Measurements from ENCODE around the gene KLF3.
A peak's percentile ranks its signal among the peaks of the same experiment; 100 is the strongest.

Gene KLF3

GRCh38 chr4:38695809-38696208 lies 31.8 kb downstream of the KLF3 start:
- DNase-seq (ENCODE audit: low read depth in 2 of 2), result no peak

GRCh38 chr4:38696697-38697096 lies 32.7 kb downstream of the KLF3 start:
- DNase-seq (ENCODE audit: low read depth in 2 of 2), result no peak

GRCh38 chr4:38698176-38698575 lies 34.2 kb downstream of the KLF3 start:
- DNase-seq (ENCODE audit: low read depth in 2 of 2), result no peak

GRCh38 chr4:38699112-38699511 lies 35.1 kb downstream of the KLF3 start:
- no peak for DNase-seq (ENCODE audit: low read depth in 2 of 2)

- DNase-seq (ENCODE audit: low read depth in 2 of 2), result no peak
These were observed 39.6 kb downstream of the KLF3 start for GRCh38 chr4:38703635-38704034.

GRCh38 chr4:38704622-38705154 lies 40.7 kb downstream of the KLF3 start:
- no peak for DNase-seq (ENCODE audit: low read depth in 2 of 2)

GRCh38 chr4:38706301-38706700 lies 42.3 kb downstream of the KLF3 start:
- no peak for DNase-seq (ENCODE audit: low read depth in 2 of 2)

GRCh38 chr4:38710053-38710452 lies 46.1 kb downstream of the KLF3 start:
- no peak for DNase-seq (ENCODE audit: low read depth in 2 of 2)

GRCh38 chr4:38711066-38711465 lies 47.1 kb downstream of the KLF3 start:
- no peak for DNase-seq (ENCODE audit: low read depth in 2 of 2)

GRCh38 chr4:38715050-38715449 lies 51.1 kb downstream of the KLF3 start:
- DNase-seq (ENCODE audit: low read depth in 2 of 2), result no peak

- no peak for DNase-seq (ENCODE audit: low read depth in 2 of 2)
These were observed 52.3 kb downstream of the KLF3 start for GRCh38 chr4:38716256-38716655.

GRCh38 chr4:38717604-38718003 lies 53.6 kb downstream of the KLF3 start:
- DNase-seq (ENCODE audit: low read depth in 2 of 2), result no peak

- no peak for DNase-seq (ENCODE audit: low read depth in 2 of 2)
These were observed 59.1 kb downstream of the KLF3 start for GRCh38 chr4:38723114-38723513.

GRCh38 chr4:38723726-38724474 lies 59.9 kb downstream of the KLF3 start:
- no peak for DNase-seq (ENCODE audit: low read depth in 2 of 2)

GRCh38 chr4:38724475-38724808 lies 60.4 kb downstream of the KLF3 start:
- no peak for DNase-seq (ENCODE audit: low read depth in 2 of 2)

GRCh38 chr4:38728631-38729141 lies 64.7 kb downstream of the KLF3 start:
- DNase-seq (ENCODE audit: low read depth in 2 of 2), result no peak

- no peak for DNase-seq (ENCODE audit: low read depth in 2 of 2)
These were observed 66.5 kb downstream of the KLF3 start for GRCh38 chr4:38730493-38730829.

GRCh38 chr4:38730830-38731646 lies 67.0 kb downstream of the KLF3 start:
- peak; percentile 64 to 75 for DNase-seq (ENCODE audit: low read depth in 2 of 2)

- DNase-seq (ENCODE audit: low read depth in 2 of 2), result no peak
These were observed 69.7 kb downstream of the KLF3 start for GRCh38 chr4:38733663-38734062.

GRCh38 chr4:38734446-38734845 lies 70.4 kb downstream of the KLF3 start:
- no peak for DNase-seq (ENCODE audit: low read depth in 2 of 2)

- DNase-seq (ENCODE audit: low read depth in 2 of 2), result no peak
These were observed 70.9 kb downstream of the KLF3 start for GRCh38 chr4:38734911-38735310.

GRCh38 chr4:38735870-38736269 lies 71.9 kb downstream of the KLF3 start:
- DNase-seq (ENCODE audit: low read depth in 2 of 2), result no peak

All from stimulated activated CD8-positive, alpha-beta memory T cell treated with anti-CD3 and anti-CD28 coated beads, Interleukin-7, amount 100 ng/mL, for 1 hour (primary cell).